Gastroesophageal sphincter (tissue), 3 donors: Measurements from ENCODE around the gene WDR86.

Experiments used
- POLR2A ChIP-seq, 2 donors: fragments of 450-650 bp; IDR thresholded peaks; one replicate each; pipeline ENCODE4 v1.6.1; 2017; ENCODE audit warnings: antibody characterized with exemption in 2 of 2, mild to moderate bottlenecking in 2 of 2, moderate library complexity in 1 of 2
- POLR2AphosphoS5 ChIP-seq: sonication (generic); formaldehyde crosslinking; IDR thresholded peaks from one replicate; pipeline ENCODE4 v1.6.1; 2017; ENCODE audit warnings: antibody characterized with exemption
- TF ChIP-seq, protein P1 (sequence below), 4 experiments: fragments of 200-600 bp in 2 of 4; fragments of 450-650 bp in 2 of 4; sonication (generic) in 1 of 4; IDR thresholded peaks; one replicate each; pipeline ENCODE4 v1.5.1; 2017 to 2019; ENCODE audit warnings: antibody characterized with exemption in 4 of 4, mild to moderate bottlenecking in 2 of 4, moderate library complexity in 2 of 4

DNA sequence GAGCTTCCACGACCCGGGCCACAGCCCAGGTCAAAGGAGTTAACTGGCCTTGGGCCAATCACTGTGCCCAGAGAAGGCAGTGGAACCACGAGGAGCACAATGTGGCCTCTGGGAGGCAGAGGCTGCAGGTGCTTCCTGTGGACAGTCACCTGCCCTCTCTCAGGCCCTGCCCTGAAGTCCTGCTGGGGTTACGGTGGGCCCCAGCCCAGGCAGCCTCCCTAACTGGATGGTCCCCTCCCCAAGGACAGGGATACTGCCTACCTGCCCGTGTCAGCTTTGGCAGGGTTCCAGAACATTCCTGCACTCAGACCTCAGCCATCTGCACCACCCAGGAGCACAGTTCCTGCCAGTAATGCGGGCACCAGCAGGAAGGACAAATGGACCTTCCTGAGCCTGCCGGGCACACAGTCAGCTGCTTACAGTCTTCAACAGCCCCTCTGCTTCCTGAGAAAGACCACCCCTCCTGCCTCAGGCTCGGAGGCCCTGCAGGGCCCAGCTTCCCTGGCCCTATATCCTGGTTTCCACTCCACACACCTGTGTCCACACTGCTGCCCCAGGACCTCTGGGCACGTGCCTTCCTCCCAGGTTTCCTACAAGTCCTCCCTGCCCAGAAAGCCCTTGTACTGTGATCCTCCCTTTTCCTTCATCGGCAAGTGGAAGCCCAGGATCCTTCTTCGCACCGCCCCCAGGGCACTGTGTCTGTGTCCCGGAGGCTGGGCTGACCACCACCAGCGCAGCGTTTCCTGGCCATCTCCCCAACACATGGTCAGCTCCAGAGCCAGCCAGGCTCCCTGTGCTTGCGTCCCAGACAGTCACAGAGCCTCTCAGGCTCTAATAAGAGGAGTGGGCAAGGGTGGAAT is 23.3 kb downstream of the WDR86 start:
- TF ChIP-seq, protein P1, sequence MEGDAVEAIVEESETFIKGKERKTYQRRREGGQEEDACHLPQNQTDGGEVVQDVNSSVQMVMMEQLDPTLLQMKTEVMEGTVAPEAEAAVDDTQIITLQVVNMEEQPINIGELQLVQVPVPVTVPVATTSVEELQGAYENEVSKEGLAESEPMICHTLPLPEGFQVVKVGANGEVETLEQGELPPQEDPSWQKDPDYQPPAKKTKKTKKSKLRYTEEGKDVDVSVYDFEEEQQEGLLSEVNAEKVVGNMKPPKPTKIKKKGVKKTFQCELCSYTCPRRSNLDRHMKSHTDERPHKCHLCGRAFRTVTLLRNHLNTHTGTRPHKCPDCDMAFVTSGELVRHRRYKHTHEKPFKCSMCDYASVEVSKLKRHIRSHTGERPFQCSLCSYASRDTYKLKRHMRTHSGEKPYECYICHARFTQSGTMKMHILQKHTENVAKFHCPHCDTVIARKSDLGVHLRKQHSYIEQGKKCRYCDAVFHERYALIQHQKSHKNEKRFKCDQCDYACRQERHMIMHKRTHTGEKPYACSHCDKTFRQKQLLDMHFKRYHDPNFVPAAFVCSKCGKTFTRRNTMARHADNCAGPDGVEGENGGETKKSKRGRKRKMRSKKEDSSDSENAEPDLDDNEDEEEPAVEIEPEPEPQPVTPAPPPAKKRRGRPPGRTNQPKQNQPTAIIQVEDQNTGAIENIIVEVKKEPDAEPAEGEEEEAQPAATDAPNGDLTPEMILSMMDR (IDR thresholded peaks at IDR 0.05): no peak
- no peak for TF ChIP-seq POLR2A (IDR thresholded peaks at IDR 0.05)
- no peak for TF ChIP-seq POLR2AphosphoS5
